SK-N-SH treated with all-trans-retinoic acid at 6 μM for 48 hours (cell line): ENCODE results near the gene ZNF683.

Experiments used
- ATAC-seq: fragments of 200-7000 bp; cut with Tn5 transposase; 3 replicates; pipeline ENCODE4 v1.9.1; 2020; ENCODE audit warnings: mild to moderate bottlenecking, moderate library complexity
- ARNTL ChIP-seq: fragments of 450-650 bp; formaldehyde crosslinking; IDR thresholded peaks from 2 replicates; pipeline ENCODE4 v1.5.0; 2020; ENCODE audit warnings: low read depth, mild to moderate bottlenecking, moderate library complexity, borderline replicate concordance
- BACH2 ChIP-seq: fragments of 250-450 bp; sonication (Bioruptor Pico); IDR thresholded peaks from 2 replicates; pipeline ENCODE4 v1.9.0; 2021; ENCODE audit warnings: mild to moderate bottlenecking, borderline replicate concordance
- CSDC2 ChIP-seq: fragments of 250-450 bp; sonication (Bioruptor Pico); IDR thresholded peaks from 2 replicates; pipeline ENCODE4 v1.5.0; 2020; ENCODE audit warnings: mild to moderate bottlenecking, moderate library complexity
- ESRRG ChIP-seq: fragments of 250-450 bp; sonication (Bioruptor Pico); IDR thresholded peaks from 2 replicates; pipeline ENCODE4 v1.6.1; 2021; ENCODE audit warnings: mild to moderate bottlenecking
- ISL1 ChIP-seq: fragments of 250-450 bp; sonication (Bioruptor Pico); IDR thresholded peaks from 2 replicates; pipeline ENCODE4 v2.1.2; 2022; ENCODE audit warnings: mild to moderate bottlenecking, moderate library complexity
- OSR1 ChIP-seq: fragments of 250-450 bp; sonication (Bioruptor Pico); IDR thresholded peaks from 2 replicates; pipeline ENCODE4 v1.8.0; 2022; ENCODE audit warnings: moderate library complexity, mild to moderate bottlenecking, inconsistent platforms
- PPARA ChIP-seq: fragments of 250-450 bp; sonication (Bioruptor Pico); IDR thresholded peaks from 2 replicates; pipeline ENCODE4 v1.5.0; 2020; ENCODE audit warnings: mild to moderate bottlenecking, borderline replicate concordance
- RARB ChIP-seq: fragments of 250-450 bp; sonication (Bioruptor Pico); IDR thresholded peaks from 2 replicates; pipeline ENCODE4 v1.8.0; 2021; ENCODE audit warnings: mild to moderate bottlenecking, moderate library complexity
- SNAI2 ChIP-seq: fragments of 250-450 bp; sonication (Bioruptor Pico); IDR thresholded peaks from 2 replicates; pipeline ENCODE4 v1.5.0; 2020; ENCODE audit warnings: mild to moderate bottlenecking, moderate library complexity
- ZFP30 ChIP-seq: fragments of 450-650 bp; formaldehyde crosslinking; IDR thresholded peaks from 2 replicates; pipeline ENCODE4 v1.5.0; 2022; ENCODE audit warnings: mild to moderate bottlenecking, moderate library complexity
- ZNF565 ChIP-seq: fragments of 450-650 bp; formaldehyde crosslinking; conservative IDR thresholded peaks from 2 replicates; pipeline ENCODE4 v1.5.0; 2020; ENCODE audit warnings: low read depth, mild to moderate bottlenecking, moderate library complexity
- ZNF70 ChIP-seq: fragments of 450-650 bp; formaldehyde crosslinking; IDR thresholded peaks from 2 replicates; pipeline ENCODE4 v1.5.0; 2020; ENCODE audit warnings: mild to moderate bottlenecking, moderate library complexity
- ZNF8 ChIP-seq: fragments of 450-650 bp; formaldehyde crosslinking; IDR thresholded peaks from 2 replicates; pipeline ENCODE4 v1.5.0; 2020; ENCODE audit warnings: mild to moderate bottlenecking, moderate library complexity
- TF ChIP-seq, protein P1 (sequence below): fragments of 250-450 bp; sonication (Bioruptor Pico); IDR thresholded peaks from 2 replicates; pipeline ENCODE4 v1.5.1; 2021; ENCODE audit warnings: mild to moderate bottlenecking, moderate library complexity
- TF ChIP-seq, protein P2 (sequence below): fragments of 250-450 bp; sonication (Bioruptor Pico); IDR thresholded peaks from 2 replicates; pipeline ENCODE4 v1.5.0; 2020; ENCODE audit warnings: mild to moderate bottlenecking, moderate library complexity
- TF ChIP-seq, protein P3 (sequence below): fragments of 250-450 bp; sonication (Bioruptor Pico); IDR thresholded peaks from 2 replicates; pipeline ENCODE4 v1.8.0; 2020; ENCODE audit warnings: mild to moderate bottlenecking, moderate library complexity, borderline replicate concordance

The ZNF683 gene

DNA sequence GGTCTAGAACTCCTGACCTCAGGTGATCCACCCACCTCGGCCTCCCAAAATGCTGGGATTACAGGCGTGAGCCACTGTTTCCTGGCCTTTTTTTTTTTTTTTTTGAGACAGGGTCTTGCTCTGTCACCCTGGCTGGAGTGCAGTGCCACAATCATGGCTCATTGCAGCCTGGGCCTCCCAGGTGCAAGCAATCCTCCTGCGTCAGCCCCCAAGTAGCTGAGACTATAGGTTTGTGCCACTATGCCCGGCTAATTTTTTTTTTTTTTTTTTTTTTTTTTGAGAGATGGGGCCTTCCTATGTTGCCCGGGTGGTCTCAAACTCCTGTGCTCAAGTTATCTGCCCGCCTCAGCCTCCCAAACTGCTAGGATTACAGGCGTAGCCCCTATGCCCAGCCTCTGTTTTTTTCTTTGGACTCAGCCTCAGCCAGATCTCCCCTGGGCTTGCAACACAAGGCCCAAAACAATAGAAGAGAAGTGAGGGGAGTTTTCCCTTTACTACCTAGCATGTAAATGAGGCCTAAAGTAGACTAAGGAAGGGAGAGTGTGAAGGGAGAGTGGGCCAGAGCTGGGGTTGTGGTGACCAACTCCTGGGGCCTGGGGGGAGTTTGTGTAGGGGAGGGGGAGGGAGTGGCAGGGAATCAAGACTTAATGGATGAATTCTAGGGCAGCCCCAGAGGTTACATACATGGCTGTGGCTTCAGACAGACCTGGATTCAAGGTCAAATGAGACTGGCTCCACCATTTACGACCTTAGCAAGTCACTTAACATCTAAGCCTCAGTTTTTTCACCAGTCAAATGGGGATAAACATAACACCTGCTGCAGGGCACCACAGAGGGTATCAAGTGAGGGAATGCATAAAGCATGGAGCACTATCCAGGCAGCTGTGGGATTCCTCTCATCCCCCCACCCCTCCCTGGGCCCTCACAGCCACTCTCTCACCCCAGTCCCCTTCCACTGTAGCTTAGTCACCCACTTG lies 56.4 kb downstream of the ZNF683 start:
- TF ChIP-seq, protein P1, sequence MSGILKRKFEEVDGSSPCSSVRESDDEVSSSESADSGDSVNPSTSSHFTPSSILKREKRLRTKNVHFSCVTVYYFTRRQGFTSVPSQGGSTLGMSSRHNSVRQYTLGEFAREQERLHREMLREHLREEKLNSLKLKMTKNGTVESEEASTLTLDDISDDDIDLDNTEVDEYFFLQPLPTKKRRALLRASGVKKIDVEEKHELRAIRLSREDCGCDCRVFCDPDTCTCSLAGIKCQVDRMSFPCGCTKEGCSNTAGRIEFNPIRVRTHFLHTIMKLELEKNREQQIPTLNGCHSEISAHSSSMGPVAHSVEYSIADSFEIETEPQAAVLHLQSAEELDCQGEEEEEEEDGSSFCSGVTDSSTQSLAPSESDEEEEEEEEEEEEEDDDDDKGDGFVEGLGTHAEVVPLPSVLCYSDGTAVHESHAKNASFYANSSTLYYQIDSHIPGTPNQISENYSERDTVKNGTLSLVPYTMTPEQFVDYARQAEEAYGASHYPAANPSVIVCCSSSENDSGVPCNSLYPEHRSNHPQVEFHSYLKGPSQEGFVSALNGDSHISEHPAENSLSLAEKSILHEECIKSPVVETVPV (CRISPR knock-in tag), result no peak
- no peak for TF ChIP-seq ZNF70 (CRISPR knock-in tag)
- no peak for TF ChIP-seq BACH2 (CRISPR knock-in tag)
- TF ChIP-seq ZNF565 (CRISPR knock-in tag), result no peak
- TF ChIP-seq ISL1 (CRISPR knock-in tag), result no peak
- TF ChIP-seq OSR1 (CRISPR knock-in tag), result no peak
- TF ChIP-seq SNAI2 (CRISPR knock-in tag), result no peak
- TF ChIP-seq, protein P2, sequence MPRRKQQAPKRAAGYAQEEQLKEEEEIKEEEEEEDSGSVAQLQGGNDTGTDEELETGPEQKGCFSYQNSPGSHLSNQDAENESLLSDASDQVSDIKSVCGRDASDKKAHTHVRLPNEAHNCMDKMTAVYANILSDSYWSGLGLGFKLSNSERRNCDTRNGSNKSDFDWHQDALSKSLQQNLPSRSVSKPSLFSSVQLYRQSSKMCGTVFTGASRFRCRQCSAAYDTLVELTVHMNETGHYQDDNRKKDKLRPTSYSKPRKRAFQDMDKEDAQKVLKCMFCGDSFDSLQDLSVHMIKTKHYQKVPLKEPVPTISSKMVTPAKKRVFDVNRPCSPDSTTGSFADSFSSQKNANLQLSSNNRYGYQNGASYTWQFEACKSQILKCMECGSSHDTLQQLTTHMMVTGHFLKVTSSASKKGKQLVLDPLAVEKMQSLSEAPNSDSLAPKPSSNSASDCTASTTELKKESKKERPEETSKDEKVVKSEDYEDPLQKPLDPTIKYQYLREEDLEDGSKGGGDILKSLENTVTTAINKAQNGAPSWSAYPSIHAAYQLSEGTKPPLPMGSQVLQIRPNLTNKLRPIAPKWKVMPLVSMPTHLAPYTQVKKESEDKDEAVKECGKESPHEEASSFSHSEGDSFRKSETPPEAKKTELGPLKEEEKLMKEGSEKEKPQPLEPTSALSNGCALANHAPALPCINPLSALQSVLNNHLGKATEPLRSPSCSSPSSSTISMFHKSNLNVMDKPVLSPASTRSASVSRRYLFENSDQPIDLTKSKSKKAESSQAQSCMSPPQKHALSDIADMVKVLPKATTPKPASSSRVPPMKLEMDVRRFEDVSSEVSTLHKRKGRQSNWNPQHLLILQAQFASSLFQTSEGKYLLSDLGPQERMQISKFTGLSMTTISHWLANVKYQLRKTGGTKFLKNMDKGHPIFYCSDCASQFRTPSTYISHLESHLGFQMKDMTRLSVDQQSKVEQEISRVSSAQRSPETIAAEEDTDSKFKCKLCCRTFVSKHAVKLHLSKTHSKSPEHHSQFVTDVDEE, result no peak
- TF ChIP-seq ARNTL (CRISPR knock-in tag), result no peak
- TF ChIP-seq CSDC2 (CRISPR knock-in tag), result no peak
- no peak for TF ChIP-seq ZFP30 (CRISPR knock-in tag)
- TF ChIP-seq, protein P3, sequence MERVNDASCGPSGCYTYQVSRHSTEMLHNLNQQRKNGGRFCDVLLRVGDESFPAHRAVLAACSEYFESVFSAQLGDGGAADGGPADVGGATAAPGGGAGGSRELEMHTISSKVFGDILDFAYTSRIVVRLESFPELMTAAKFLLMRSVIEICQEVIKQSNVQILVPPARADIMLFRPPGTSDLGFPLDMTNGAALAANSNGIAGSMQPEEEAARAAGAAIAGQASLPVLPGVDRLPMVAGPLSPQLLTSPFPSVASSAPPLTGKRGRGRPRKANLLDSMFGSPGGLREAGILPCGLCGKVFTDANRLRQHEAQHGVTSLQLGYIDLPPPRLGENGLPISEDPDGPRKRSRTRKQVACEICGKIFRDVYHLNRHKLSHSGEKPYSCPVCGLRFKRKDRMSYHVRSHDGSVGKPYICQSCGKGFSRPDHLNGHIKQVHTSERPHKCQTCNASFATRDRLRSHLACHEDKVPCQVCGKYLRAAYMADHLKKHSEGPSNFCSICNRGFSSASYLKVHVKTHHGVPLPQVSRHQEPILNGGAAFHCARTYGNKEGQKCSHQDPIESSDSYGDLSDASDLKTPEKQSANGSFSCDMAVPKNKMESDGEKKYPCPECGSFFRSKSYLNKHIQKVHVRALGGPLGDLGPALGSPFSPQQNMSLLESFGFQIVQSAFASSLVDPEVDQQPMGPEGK (CRISPR knock-in tag), result no peak
- TF ChIP-seq PPARA (CRISPR knock-in tag), result no peak
- ATAC-seq, result no peak

DNA sequence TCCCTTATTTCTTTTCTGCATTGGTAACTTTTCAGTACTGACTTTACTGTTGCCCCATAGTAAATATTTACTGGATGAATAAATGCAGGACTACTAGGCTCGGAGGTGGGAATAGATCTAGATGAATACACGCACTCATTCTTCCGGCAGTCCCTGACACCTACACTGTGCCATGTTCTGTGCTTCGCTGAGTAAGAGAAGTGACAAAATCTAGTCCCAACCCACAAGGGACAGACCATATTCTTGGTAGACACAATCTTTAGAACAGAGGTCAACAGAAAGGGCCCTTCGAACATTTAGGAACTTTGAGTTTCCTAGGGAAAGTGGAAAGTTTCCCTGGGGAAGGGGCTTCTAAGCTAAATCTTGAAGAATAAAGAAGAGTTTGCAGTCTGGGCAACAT lies 58.0 kb downstream of the ZNF683 start:
- no peak for ATAC-seq
- TF ChIP-seq ESRRG (CRISPR knock-in tag) (no peak), ARNTL (CRISPR knock-in tag) (no peak), ZNF70 (CRISPR knock-in tag) (no peak), SNAI2 (CRISPR knock-in tag) (no peak), ISL1 (CRISPR knock-in tag) (no peak), RARB (CRISPR knock-in tag) (no peak), ZNF8 (no peak), ZNF565 (CRISPR knock-in tag) (no peak), PPARA (CRISPR knock-in tag) (no peak), BACH2 (CRISPR knock-in tag) (no peak)
- TF ChIP-seq, protein P3 (CRISPR knock-in tag), result no peak
- TF ChIP-seq, protein P1 (CRISPR knock-in tag), result no peak
